ENCODE results near the gene CDYL2.
"Not testable (repeated sequence)": the region's sequence is repeated elsewhere in the genome, so short reads cannot be mapped to it uniquely, and the experiment has no call there.

Gene CDYL2

GRCh38 chr16:80806289-80806688, 1.9 kb upstream of the CDYL2 start:
- Histone ChIP-seq H3K9ac (ENCODE audit: low read length) (no peak overlapping the region), H3K36me3 (ENCODE audit: control insufficient read depth, insufficient read depth, low read length) (no peaks in the 10 kb centered on the region), H3K9me3 (ENCODE audit: control insufficient read depth, low read length) (no peaks in the 10 kb centered on the region), H3K27me3 (ENCODE audit: control insufficient read depth, insufficient read depth, low read length) (peaks cover 17% of the 10 kb centered on the region), H3K4me3 (ENCODE audit: low read length) (no peak overlapping the region), H3K4me1 (ENCODE audit: control insufficient read depth, insufficient read depth, low read length) (peaks cover 4% of the 10 kb centered on the region)

- Histone ChIP-seq H3K36me3 (ENCODE audit: control insufficient read depth, insufficient read depth, low read length) (no peaks in the 10 kb centered on the region), H3K4me1 (ENCODE audit: control insufficient read depth, insufficient read depth, low read length) (peaks cover 4% of the 10 kb centered on the region), H3K4me3 (ENCODE audit: low read length) (no peak overlapping the region), H3K27me3 (ENCODE audit: control insufficient read depth, insufficient read depth, low read length) (peaks cover 17% of the 10 kb centered on the region), H3K9ac (ENCODE audit: low read length) (no peak overlapping the region), H3K9me3 (ENCODE audit: control insufficient read depth, low read length) (no peaks in the 10 kb centered on the region)
Observed at GRCh38 chr16:80804056-80804525, 307 bp downstream of the CDYL2 start.

- no peak overlapping the region for H3K4me3 ChIP-seq (ENCODE audit: low read length)
- H3K27me3 ChIP-seq (ENCODE audit: control insufficient read depth, insufficient read depth, low read length), result peaks cover 17% of the 10 kb centered on the region
- no peaks in the 10 kb centered on the region for H3K36me3 ChIP-seq (ENCODE audit: control insufficient read depth, insufficient read depth, low read length)
- H3K9me3 ChIP-seq (ENCODE audit: control insufficient read depth, low read length), result no peaks in the 10 kb centered on the region
- peaks cover 4% of the 10 kb centered on the region for H3K4me1 ChIP-seq (ENCODE audit: control insufficient read depth, insufficient read depth, low read length)
- no peak overlapping the region for H3K9ac ChIP-seq (ENCODE audit: low read length)
Observed at GRCh38 chr16:80803339-80804055, 901 bp downstream of the CDYL2 start.

- Histone ChIP-seq H3K9ac (ENCODE audit: low read length) (no peak overlapping the region), H3K4me3 (ENCODE audit: low read length) (no peak overlapping the region), H3K27me3 (ENCODE audit: control insufficient read depth, insufficient read depth, low read length) (peaks cover 17% of the 10 kb centered on the region), H3K9me3 (ENCODE audit: control insufficient read depth, low read length) (no peaks in the 10 kb centered on the region), H3K4me1 (ENCODE audit: control insufficient read depth, insufficient read depth, low read length) (peaks cover 4% of the 10 kb centered on the region), H3K36me3 (ENCODE audit: control insufficient read depth, insufficient read depth, low read length) (no peaks in the 10 kb centered on the region)
Observed at GRCh38 chr16:80802902-80803301, 1.5 kb downstream of the CDYL2 start.

GRCh38 chr16:80802138-80802537, 2.3 kb downstream of the CDYL2 start:
- Histone ChIP-seq H3K9me3 (ENCODE audit: control insufficient read depth, low read length) (no peaks in the 10 kb centered on the region), H3K36me3 (ENCODE audit: control insufficient read depth, insufficient read depth, low read length) (no peaks in the 10 kb centered on the region), H3K9ac (ENCODE audit: low read length) (no peak overlapping the region), H3K27me3 (ENCODE audit: control insufficient read depth, insufficient read depth, low read length) (peaks cover 17% of the 10 kb centered on the region), H3K4me1 (ENCODE audit: control insufficient read depth, insufficient read depth, low read length) (peaks cover 4% of the 10 kb centered on the region), H3K4me3 (ENCODE audit: low read length) (no peak overlapping the region)

- H3K9ac ChIP-seq (ENCODE audit: low read length), result no peak overlapping the region
- no peaks in the 10 kb centered on the region for H3K36me3 ChIP-seq (ENCODE audit: control insufficient read depth, insufficient read depth, low read length)
- H3K4me1 ChIP-seq (ENCODE audit: control insufficient read depth, insufficient read depth, low read length), result no peaks in the 10 kb centered on the region
- H3K27me3 ChIP-seq (ENCODE audit: control insufficient read depth, insufficient read depth, low read length), result no peaks in the 10 kb centered on the region
- no peaks in the 10 kb centered on the region for H3K9me3 ChIP-seq (ENCODE audit: control insufficient read depth, low read length)
- no peak overlapping the region for H3K4me3 ChIP-seq (ENCODE audit: low read length)
Observed at GRCh38 chr16:80794071-80794470, 10.3 kb downstream of the CDYL2 start.

- Histone ChIP-seq H3K36me3 (ENCODE audit: control insufficient read depth, insufficient read depth, low read length) (no peaks in the 10 kb centered on the region), H3K4me1 (ENCODE audit: control insufficient read depth, insufficient read depth, low read length) (no peaks in the 10 kb centered on the region), H3K9ac (ENCODE audit: low read length) (no peak overlapping the region), H3K27me3 (ENCODE audit: control insufficient read depth, insufficient read depth, low read length) (no peaks in the 10 kb centered on the region), H3K4me3 (ENCODE audit: low read length) (no peak overlapping the region), H3K9me3 (ENCODE audit: control insufficient read depth, low read length) (no peaks in the 10 kb centered on the region)
Observed at GRCh38 chr16:80792031-80792430, 12.4 kb downstream of the CDYL2 start.

- no peaks in the 10 kb centered on the region for H3K9me3 ChIP-seq (ENCODE audit: control insufficient read depth, low read length)
- no peaks in the 10 kb centered on the region for H3K4me1 ChIP-seq (ENCODE audit: control insufficient read depth, insufficient read depth, low read length)
- H3K36me3 ChIP-seq (ENCODE audit: control insufficient read depth, insufficient read depth, low read length), result no peaks in the 10 kb centered on the region
- no peaks in the 10 kb centered on the region for H3K27me3 ChIP-seq (ENCODE audit: control insufficient read depth, insufficient read depth, low read length)
- H3K9ac ChIP-seq (ENCODE audit: low read length), result no peak overlapping the region
- H3K4me3 ChIP-seq (ENCODE audit: low read length), result no peak overlapping the region
Observed at GRCh38 chr16:80791411-80791810, 13.0 kb downstream of the CDYL2 start.

- Histone ChIP-seq H3K4me3 (ENCODE audit: low read length) (no peak overlapping the region), H3K27me3 (ENCODE audit: control insufficient read depth, insufficient read depth, low read length) (no peaks in the 10 kb centered on the region), H3K4me1 (ENCODE audit: control insufficient read depth, insufficient read depth, low read length) (no peaks in the 10 kb centered on the region), H3K9ac (ENCODE audit: low read length) (no peak overlapping the region), H3K36me3 (ENCODE audit: control insufficient read depth, insufficient read depth, low read length) (no peaks in the 10 kb centered on the region), H3K9me3 (ENCODE audit: control insufficient read depth, low read length) (no peaks in the 10 kb centered on the region)
Observed at GRCh38 chr16:80790751-80791150, 13.6 kb downstream of the CDYL2 start.

GRCh38 chr16:80788027-80788426, 16.4 kb downstream of the CDYL2 start:
- no peaks in the 10 kb centered on the region for H3K9me3 ChIP-seq (ENCODE audit: control insufficient read depth, low read length)
- no peaks in the 10 kb centered on the region for H3K4me1 ChIP-seq (ENCODE audit: control insufficient read depth, insufficient read depth, low read length)
- no peaks in the 10 kb centered on the region for H3K36me3 ChIP-seq (ENCODE audit: control insufficient read depth, insufficient read depth, low read length)
- H3K9ac ChIP-seq (ENCODE audit: low read length), result no peak overlapping the region
- no peaks in the 10 kb centered on the region for H3K27me3 ChIP-seq (ENCODE audit: control insufficient read depth, insufficient read depth, low read length)
- no peak overlapping the region for H3K4me3 ChIP-seq (ENCODE audit: low read length)

GRCh38 chr16:80786561-80786960, 17.8 kb downstream of the CDYL2 start:
- H3K4me1 ChIP-seq (ENCODE audit: control insufficient read depth, insufficient read depth, low read length); H3K9ac ChIP-seq (ENCODE audit: low read length); H3K36me3 ChIP-seq (ENCODE audit: control insufficient read depth, insufficient read depth, low read length); H3K27me3 ChIP-seq (ENCODE audit: control insufficient read depth, insufficient read depth, low read length); H3K9me3 ChIP-seq (ENCODE audit: control insufficient read depth, low read length); H3K4me3 ChIP-seq (ENCODE audit: low read length): not testable (repeated sequence)

- Histone ChIP-seq H3K9ac (ENCODE audit: low read length) (no peak overlapping the region), H3K4me3 (ENCODE audit: low read length) (no peak overlapping the region), H3K27me3 (ENCODE audit: control insufficient read depth, insufficient read depth, low read length) (no peaks in the 10 kb centered on the region), H3K9me3 (ENCODE audit: control insufficient read depth, low read length) (no peaks in the 10 kb centered on the region), H3K36me3 (ENCODE audit: control insufficient read depth, insufficient read depth, low read length) (no peaks in the 10 kb centered on the region), H3K4me1 (ENCODE audit: control insufficient read depth, insufficient read depth, low read length) (no peaks in the 10 kb centered on the region)
Observed at GRCh38 chr16:80784951-80785350, 19.4 kb downstream of the CDYL2 start.

- no peaks in the 10 kb centered on the region for H3K36me3 ChIP-seq (ENCODE audit: control insufficient read depth, insufficient read depth, low read length)
- no peaks in the 10 kb centered on the region for H3K27me3 ChIP-seq (ENCODE audit: control insufficient read depth, insufficient read depth, low read length)
- H3K9me3 ChIP-seq (ENCODE audit: control insufficient read depth, low read length), result no peaks in the 10 kb centered on the region
- no peak overlapping the region for H3K9ac ChIP-seq (ENCODE audit: low read length)
- H3K4me1 ChIP-seq (ENCODE audit: control insufficient read depth, insufficient read depth, low read length), result no peaks in the 10 kb centered on the region
- no peak overlapping the region for H3K4me3 ChIP-seq (ENCODE audit: low read length)
Observed at GRCh38 chr16:80778703-80779102, 25.7 kb downstream of the CDYL2 start.
